HepG2 (cell line): Measurements from ENCODE around the gene ZNF75A. TPM values are rescaled to one million over a fixed set of nuclear protein-coding genes. Genes with fewer than 3 reads are reported as not detected.
A peak's percentile ranks its signal among the peaks of the same experiment; 100 is the strongest.

Source experiments
- ATAC-seq: fragments of 200-7000 bp; cut with Tn5 transposase; 3 replicates; pipeline ENCODE4 v1.9.1; 2020; ENCODE audit warnings: mild to moderate bottlenecking, moderate library complexity
- BruUV-seq: library from RNA; stranded (reverse); fragments of 400-500 nt; replicated peaks from 2 replicates; lab custom pipeline; 2021; lab: Mats Ljungman, UMichigan
- CTCF ChIA-PET: fragments of 300-600 bp; formaldehyde crosslinking; extraction: SDS; loops from one replicate; lab custom pipeline; 2021; ENCODE audit warnings: low total read pairs, inconsistent platforms, low intra/inter-chr PET ratio; lab: Yijun Ruan, JAX
- POLR2A ChIA-PET: fragments of 350-600 bp; sonication (Branson Sonifier 250); formaldehyde crosslinking; loops from one replicate; lab custom pipeline; 2020; ENCODE audit warnings: antibody characterized with exemption, inconsistent platforms; lab: Yijun Ruan, JAX
- DNase-seq: peaks from one replicate; pipeline ENCODE4 v3.0.0-alpha.2; 2015; ENCODE audit warnings: low spot score
- FAIRE-seq: peaks from 3 replicates; lab custom pipeline; 2011; peaks lifted over from hg19 to GRCh38; lab: Jason Lieb, UNC
- H2AFZ ChIP-seq: one replicate; pipeline ENCODE4 v1.6.1; 2011; ENCODE audit warnings: low read length, inconsistent platforms
- H3K27ac ChIP-seq: fragments of 300-600 bp; 3 replicates; pipeline ENCODE4 v1.8.0; 2011; ENCODE audit warnings: mixed run types, mild to moderate bottlenecking, mixed read lengths, low read length, inconsistent platforms; ENCODE audit not compliant: insufficient read depth; ENCODE audit errors: extremely low read length
- H3K27me3 ChIP-seq, 2 experiments: fragments of 200-600 bp in 1 of 2; 2 replicates in 1 of 2; 3 replicates in 1 of 2; pipeline versions ENCODE4 v1.6.0 to v1.8.0; 2011; ENCODE audit warnings: low read length in 2 of 2, mild to moderate bottlenecking in 2 of 2, moderate library complexity in 2 of 2, inconsistent platforms in 1 of 2; ENCODE audit not compliant: insufficient read depth in 2 of 2, control insufficient read depth in 1 of 2
- H3K36me3 ChIP-seq, 2 experiments: fragments of 200-600 bp in 1 of 2; replicated peaks in 1 of 2; 2 replicates in 1 of 2; 3 replicates in 1 of 2; pipeline versions ENCODE4 v1.5.1 to v1.8.0; 2011; ENCODE audit warnings: low read length in 2 of 2, inconsistent platforms in 1 of 2; ENCODE audit not compliant: insufficient read depth in 2 of 2, control insufficient read depth in 1 of 2
- H3K4me1 ChIP-seq: 2 replicates; pipeline ENCODE4 v1.5.1; 2012; ENCODE audit warnings: low read length, inconsistent platforms; ENCODE audit not compliant: insufficient read depth
- H3K4me2 ChIP-seq: 2 replicates; pipeline ENCODE4 v1.6.0; 2011; ENCODE audit warnings: low read depth, low read length, inconsistent platforms
- H3K4me3 ChIP-seq, 3 experiments: fragments of 200-600 bp in 1 of 3; sonication (generic), shearing (Covaris generic) in 1 of 3; replicated peaks in 1 of 3; 2 replicates each; pipeline ENCODE4 v1.5.1; 2011 to 2016; ENCODE audit warnings: low read length in 3 of 3, inconsistent platforms in 2 of 3, low read depth in 2 of 3, mild to moderate bottlenecking in 2 of 3, control low read depth in 1 of 3, mixed read lengths in 1 of 3; ENCODE audit not compliant: insufficient read depth in 1 of 3
- H3K79me2 ChIP-seq: one replicate; pipeline ENCODE4 v1.6.1; 2011; ENCODE audit warnings: low read length, inconsistent platforms; ENCODE audit not compliant: insufficient read depth
- H3K9ac ChIP-seq: 2 replicates; pipeline ENCODE4 v1.6.0; 2011; ENCODE audit warnings: mild to moderate bottlenecking, low read depth, low read length, inconsistent platforms; ENCODE audit not compliant: insufficient read depth
- H3K9me3 ChIP-seq: 2 replicates; pipeline ENCODE4 v1.5.1; 2012; ENCODE audit warnings: mild to moderate bottlenecking, low read length
- H4K20me1 ChIP-seq: 2 replicates; pipeline ENCODE4 v1.6.0; 2011; ENCODE audit warnings: inconsistent platforms, mild to moderate bottlenecking, low read length, moderate library complexity; ENCODE audit not compliant: insufficient read depth
- BRCA1 ChIP-seq: sonication (generic); formaldehyde crosslinking; IDR thresholded peaks from 2 replicates; pipeline ENCODE4 v1.4.0; 2020; ENCODE audit warnings: missing genetic modification reagents
- ETS1 ChIP-seq: sonication (generic); formaldehyde crosslinking; IDR thresholded peaks from 2 replicates; pipeline ENCODE4 v1.4.0; 2020; ENCODE audit warnings: missing genetic modification reagents
- KAT7 ChIP-seq: IDR thresholded peaks from 2 replicates; pipeline ENCODE4 v1.6.1; 2018; ENCODE audit warnings: borderline replicate concordance, missing compliant biosample characterization
- KLF13 ChIP-seq: sonication (generic); formaldehyde crosslinking; IDR thresholded peaks from 2 replicates; pipeline ENCODE4 v1.4.0; 2020; ENCODE audit warnings: mild to moderate bottlenecking, missing genetic modification reagents
- MAFF ChIP-seq: IDR thresholded peaks from 2 replicates; pipeline ENCODE4 v1.6.1; 2011; ENCODE audit warnings: low read depth, low read length, improper control_type of control experiment
- MAFK ChIP-seq, 2 experiments: IDR thresholded peaks in 1 of 2; conservative IDR thresholded peaks in 1 of 2; 2 replicates each; pipeline ENCODE4 v1.6.1; 2011; ENCODE audit warnings: improper control_type of control experiment in 2 of 2, low read length in 2 of 2
- TGIF2 ChIP-seq: IDR thresholded peaks from 2 replicates; pipeline ENCODE4 v1.6.1; 2016; ENCODE audit warnings: control low read depth, missing compliant biosample characterization
- ZBTB49 ChIP-seq: sonication (generic); formaldehyde crosslinking; IDR thresholded peaks from 2 replicates; pipeline ENCODE4 v1.4.0; 2020; ENCODE audit warnings: missing genetic modification reagents, borderline replicate concordance
- ZNF547 ChIP-seq: sonication (generic); formaldehyde crosslinking; IDR thresholded peaks from 2 replicates; pipeline ENCODE4 v1.5.1; 2020; ENCODE audit warnings: mild to moderate bottlenecking, missing genetic modification reagents
- WGBS: methylation state at CpG from one replicate; pipeline ENCODE4 v1.1.6; 2017; ENCODE audit warnings: low lambda C conversion rate; 5-methylcytosine and 5-hydroxymethylcytosine counted together
- in situ Hi-C: cut with HindIII; loops from 2 replicates; pipeline ENCODE4 v1.10.0; 2017; ENCODE audit warnings: low pct_unique_long_range_greater_than_20kb; ENCODE audit not compliant: extremely low pct_ligation_motif_present
- intact Hi-C: fragments of 100-400 bp; cut with micrococcal nuclease; formaldehyde crosslinking; loops from one replicate; pipeline ENCODE4 v1.10.0; 2022; ENCODE audit not compliant: unreplicated experiment
- polyA plus RNA-seq, 8 experiments: library from polyadenylated mRNA; depleted of rRNA in 3 of 8; stranded (reverse) in 7 of 8; unstranded in 1 of 8; fragments of >200 nt; fragmentation: Illumina TruSeq in 4 of 8; extraction: Trizol in 4 of 8; gene quantifications; 2 replicates each; pipeline versions ENCODE4 v1.2.1 to v1.2.3, GENCODE V29; 2011 to 2016; ENCODE audit warnings: low read depth in 4 of 8, missing spikeins in 1 of 8, mixed read lengths in 1 of 8; ENCODE audit not compliant: insufficient read depth in 1 of 8
- total RNA-seq, 5 experiments: library from RNA; depleted of rRNA; stranded (reverse); fragments of >200 nt; fragmentation: Illumina TruSeq; extraction: Trizol; gene quantifications; 2 replicates each; pipeline ENCODE4 v1.2.3, GENCODE V29; 2016; ENCODE audit warnings: low read depth in 1 of 5
- TF ChIP-seq, protein P1 (sequence below): sonication (generic); formaldehyde crosslinking; IDR thresholded peaks from 2 replicates; pipeline ENCODE4 v1.8.0; 2022; ENCODE audit warnings: missing genetic modification reagents, mild to moderate bottlenecking, moderate library complexity, borderline replicate concordance
- TF ChIP-seq, protein P2 (sequence below): sonication (generic); formaldehyde crosslinking; IDR thresholded peaks from 2 replicates; pipeline ENCODE4 v1.4.0; 2020; ENCODE audit warnings: missing genetic modification reagents

ZNF75A gene
- total and polyA plus RNA-seq, 2 of the 13 experiments (the other 11 are each of a cell fraction or from before 2014, with no cell fraction given), result 1.4 to 2.1 TPM

DNA sequence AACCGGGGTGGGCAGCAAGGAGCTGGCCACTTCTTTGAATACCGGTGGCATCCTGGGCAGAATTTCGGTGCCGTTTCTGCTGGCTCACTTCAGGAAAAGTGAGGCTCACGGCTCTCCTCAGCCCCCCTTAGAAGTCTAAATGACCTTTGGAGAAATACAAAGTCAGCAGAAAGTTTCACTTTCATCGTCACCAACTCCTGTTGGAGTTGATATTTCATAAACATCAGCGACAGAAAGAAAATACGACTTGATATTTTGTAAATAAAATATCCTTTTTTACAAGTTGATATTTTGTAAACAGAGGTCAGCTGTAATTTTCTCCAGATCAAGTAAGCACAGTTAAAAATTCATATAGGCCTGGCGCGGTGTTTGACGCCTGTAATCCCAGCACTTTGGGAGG lies 781 bp downstream of the ZNF75A start:
- H3K4me1 ChIP-seq, result no peaks in the 10 kb centered on the region
- H3K27me3 ChIP-seq, result no peaks in the 10 kb centered on the region
- no peaks in the 10 kb centered on the region for H3K9me3 ChIP-seq
- ChIA-PET CTCF (no interaction called here), POLR2A (no interaction called here)
- no peak overlapping the region for H3K4me2 ChIP-seq
- no TSS peak for BruUV-seq
- no peak for DNase-seq
- 88% methylated on average over 11 of the region's 11 CpGs for WGBS
- FAIRE-seq, result no peak
- H3K79me2 ChIP-seq, result no peaks in the 10 kb centered on the region
- intact Hi-C loops (no loop called here), in situ Hi-C loops (no loop called here)
- no peak overlapping the region for H3K9ac ChIP-seq
- H3K4me3 ChIP-seq, result no peak overlapping the region
- no peak overlapping the region for H2AFZ ChIP-seq
- H3K36me3 ChIP-seq, result no peaks in the 10 kb centered on the region
- ATAC-seq, result no peak
- H3K27ac ChIP-seq, result no peak overlapping the region
- H4K20me1 ChIP-seq, result no peaks in the 10 kb centered on the region
- TF ChIP-seq MAFF, result peak; percentile 73
- peak; percentile 76 to 78 for TF ChIP-seq MAFK (conservative IDR thresholded peaks at IDR 0.05 in 1 of 2, IDR thresholded peaks at IDR 0.05 in 1 of 2; ENCODE audit: low read length in 2 of 2)
- no peak for TF ChIP-seq ZNF547 (CRISPR knock-in tag)
- no peak for TF ChIP-seq KAT7 (CRISPR knock-in tag)

GRCh38 chr16:3311496-3311895 lies 6.2 kb downstream of the ZNF75A start:
- Histone ChIP-seq H3K9me3 (no peaks in the 10 kb centered on the region), H3K36me3 (no peaks in the 10 kb centered on the region), H4K20me1 (no peaks in the 10 kb centered on the region), H3K79me2 (no peaks in the 10 kb centered on the region), H3K9ac (no peak overlapping the region), H3K27ac (no peak overlapping the region), H3K27me3 (no peaks in the 10 kb centered on the region; a peak in 1 of 5 replicates), H3K4me1 (no peaks in the 10 kb centered on the region), H3K4me2 (no peak overlapping the region), H2AFZ (no peak overlapping the region), H3K4me3 (no peak overlapping the region)
- in situ Hi-C loops, result no loop called here
- WGBS, result 65% methylated on average over 4 of the region's 4 CpGs
- BruUV-seq, result no TSS peak
- ATAC-seq (no peak), DNase-seq (no peak), FAIRE-seq (no peak)
- ChIA-PET POLR2A (no interaction called here), CTCF (no interaction called here)
- intact Hi-C loops, result no loop called here
- TF ChIP-seq, protein P1, sequence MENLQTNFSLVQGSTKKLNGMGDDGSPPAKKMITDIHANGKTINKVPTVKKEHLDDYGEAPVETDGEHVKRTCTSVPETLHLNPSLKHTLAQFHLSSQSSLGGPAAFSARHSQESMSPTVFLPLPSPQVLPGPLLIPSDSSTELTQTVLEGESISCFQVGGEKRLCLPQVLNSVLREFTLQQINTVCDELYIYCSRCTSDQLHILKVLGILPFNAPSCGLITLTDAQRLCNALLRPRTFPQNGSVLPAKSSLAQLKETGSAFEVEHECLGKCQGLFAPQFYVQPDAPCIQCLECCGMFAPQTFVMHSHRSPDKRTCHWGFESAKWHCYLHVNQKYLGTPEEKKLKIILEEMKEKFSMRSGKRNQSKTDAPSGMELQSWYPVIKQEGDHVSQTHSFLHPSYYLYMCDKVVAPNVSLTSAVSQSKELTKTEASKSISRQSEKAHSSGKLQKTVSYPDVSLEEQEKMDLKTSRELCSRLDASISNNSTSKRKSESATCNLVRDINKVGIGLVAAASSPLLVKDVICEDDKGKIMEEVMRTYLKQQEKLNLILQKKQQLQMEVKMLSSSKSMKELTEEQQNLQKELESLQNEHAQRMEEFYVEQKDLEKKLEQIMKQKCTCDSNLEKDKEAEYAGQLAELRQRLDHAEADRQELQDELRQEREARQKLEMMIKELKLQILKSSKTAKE (CRISPR knock-in tag), result no peak
- no peak for TF ChIP-seq BRCA1 (CRISPR knock-in tag)
- no peak for TF ChIP-seq ZBTB49 (CRISPR knock-in tag)
- TF ChIP-seq ETS1, result no peak
- no peak for TF ChIP-seq KLF13 (CRISPR knock-in tag)
- TF ChIP-seq TGIF2 (CRISPR knock-in tag), result no peak
- TF ChIP-seq, protein P2, sequence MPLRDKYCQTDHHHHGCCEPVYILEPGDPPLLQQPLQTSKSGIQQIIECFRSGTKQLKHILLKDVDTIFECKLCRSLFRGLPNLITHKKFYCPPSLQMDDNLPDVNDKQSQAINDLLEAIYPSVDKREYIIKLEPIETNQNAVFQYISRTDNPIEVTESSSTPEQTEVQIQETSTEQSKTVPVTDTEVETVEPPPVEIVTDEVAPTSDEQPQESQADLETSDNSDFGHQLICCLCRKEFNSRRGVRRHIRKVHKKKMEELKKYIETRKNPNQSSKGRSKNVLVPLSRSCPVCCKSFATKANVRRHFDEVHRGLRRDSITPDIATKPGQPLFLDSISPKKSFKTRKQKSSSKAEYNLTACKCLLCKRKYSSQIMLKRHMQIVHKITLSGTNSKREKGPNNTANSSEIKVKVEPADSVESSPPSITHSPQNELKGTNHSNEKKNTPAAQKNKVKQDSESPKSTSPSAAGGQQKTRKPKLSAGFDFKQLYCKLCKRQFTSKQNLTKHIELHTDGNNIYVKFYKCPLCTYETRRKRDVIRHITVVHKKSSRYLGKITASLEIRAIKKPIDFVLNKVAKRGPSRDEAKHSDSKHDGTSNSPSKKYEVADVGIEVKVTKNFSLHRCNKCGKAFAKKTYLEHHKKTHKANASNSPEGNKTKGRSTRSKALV (CRISPR knock-in tag), result no peak
